HEK293 (cell line): Measurements from ENCODE around the gene ITGB4.
A peak's percentile ranks its signal among the peaks of the same experiment; 100 is the strongest.

ENCODE experiments used
- CTCF ChIA-PET: fragments of 350-600 bp; formaldehyde crosslinking; extraction: SDS; loops from one replicate; lab custom pipeline; 2021; ENCODE audit warnings: antibody characterized with exemption; lab: Yijun Ruan, JAX
- POLR2A ChIA-PET: fragments of 300-600 bp; formaldehyde crosslinking; extraction: SDS; loops from one replicate; lab custom pipeline; 2020; ENCODE audit warnings: antibody characterized with exemption, inconsistent platforms; lab: Yijun Ruan, JAX
- H3K27ac ChIP-seq: fragments of 200-500 bp; sonication (Bioruptor generic); 2 replicates; pipeline ENCODE4 v1.5.1; 2014; ENCODE audit warnings: low read depth, low read length, control low read depth, inconsistent platforms; ENCODE audit errors: extremely low read depth
- H3K36me3 ChIP-seq, 2 experiments: fragments of 200-500 bp in 1 of 2; sonication (Bioruptor generic) in 1 of 2; 1 replicate in 1 of 2; 2 replicates in 1 of 2; pipeline ENCODE4 v1.5.1; 2014 to 2017; ENCODE audit warnings: inconsistent platforms in 2 of 2, low read length in 2 of 2; ENCODE audit not compliant: control insufficient read depth in 2 of 2, insufficient read depth in 1 of 2
- H3K4me1 ChIP-seq: fragments of 200-500 bp; sonication (Bioruptor generic); 2 replicates; pipeline ENCODE4 v1.5.1; 2014; ENCODE audit warnings: mild to moderate bottlenecking, low read length, inconsistent platforms; ENCODE audit not compliant: control insufficient read depth, insufficient read depth
- H3K4me3 ChIP-seq: 2 replicates; pipeline ENCODE4 v1.5.1; 2011; ENCODE audit warnings: low read depth, mild to moderate bottlenecking, control low read depth, low read length, moderate library complexity
- H3K9me3 ChIP-seq: fragments of 200-500 bp; sonication (Bioruptor generic); 2 replicates; pipeline ENCODE4 v1.5.1; 2014; ENCODE audit warnings: low read depth, low read length, inconsistent platforms; ENCODE audit not compliant: control insufficient read depth, insufficient read depth
- GLIS2 ChIP-seq: fragments of 450-650 bp; formaldehyde crosslinking; IDR thresholded peaks from 2 replicates; pipeline ENCODE4 v1.5.1; 2016; ENCODE audit warnings: missing biosample characterization, missing genetic modification characterization
- KLF7 ChIP-seq: fragments of 450-650 bp; formaldehyde crosslinking; IDR thresholded peaks from 2 replicates; pipeline ENCODE4 v1.5.1; 2016; ENCODE audit warnings: missing biosample characterization, missing genetic modification characterization, borderline replicate concordance
- SP2 ChIP-seq: fragments of 450-650 bp; formaldehyde crosslinking; IDR thresholded peaks from 2 replicates; pipeline ENCODE4 v1.5.1; 2016; ENCODE audit warnings: missing biosample characterization, missing genetic modification characterization
- ZBTB17 ChIP-seq: fragments of 450-650 bp; formaldehyde crosslinking; IDR thresholded peaks from 2 replicates; pipeline ENCODE4 v1.5.1; 2016; ENCODE audit warnings: missing biosample characterization, missing genetic modification characterization
- ZNF214 ChIP-seq: fragments of 450-650 bp; formaldehyde crosslinking; IDR thresholded peaks from 2 replicates; pipeline ENCODE4 v1.5.1; 2017; ENCODE audit warnings: missing biosample characterization, mild to moderate bottlenecking, missing genetic modification characterization, borderline replicate concordance
- ZNF768 ChIP-seq: fragments of 450-650 bp; formaldehyde crosslinking; IDR thresholded peaks from 2 replicates; pipeline ENCODE4 v1.5.1; 2018; ENCODE audit warnings: missing biosample characterization, mild to moderate bottlenecking, missing genetic modification characterization
- TF ChIP-seq, protein P1 (sequence below): fragments of 450-650 bp; formaldehyde crosslinking; IDR thresholded peaks from 2 replicates; pipeline ENCODE4 v1.5.1; 2016; ENCODE audit warnings: missing biosample characterization, missing genetic modification characterization
- TF ChIP-seq, protein P2 (sequence below): fragments of 450-650 bp; formaldehyde crosslinking; IDR thresholded peaks from 2 replicates; pipeline ENCODE4; 2016; ENCODE audit warnings: missing biosample characterization, missing genetic modification characterization
- TF ChIP-seq, protein P3 (sequence below): fragments of 450-650 bp; formaldehyde crosslinking; IDR thresholded peaks from 2 replicates; pipeline ENCODE4 v1.5.1; 2016; ENCODE audit warnings: missing biosample characterization, missing genetic modification characterization

The ITGB4 gene

DNA sequence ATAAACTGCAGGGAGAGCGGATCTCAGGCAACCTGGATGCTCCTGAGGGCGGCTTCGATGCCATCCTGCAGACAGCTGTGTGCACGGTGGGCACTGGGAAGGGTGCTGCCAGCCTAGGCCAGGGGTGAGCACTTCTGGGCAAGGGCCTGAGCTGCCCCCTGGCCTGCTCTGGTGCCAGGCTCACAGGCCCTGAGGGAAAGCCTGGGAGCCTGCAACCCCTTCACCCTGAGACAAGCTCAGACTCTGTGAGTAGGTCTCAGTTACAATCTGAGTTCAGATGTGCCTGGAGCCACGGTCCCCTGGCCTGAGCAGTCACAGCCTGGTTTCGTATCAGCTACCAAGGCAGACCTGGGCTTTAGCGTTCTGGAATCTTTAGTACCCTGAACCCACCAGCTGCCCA, 8.1 kb downstream of the ITGB4 start:
- Histone ChIP-seq H3K4me3 (no peak overlapping the region), H3K27ac (no peak overlapping the region), H3K9me3 (no peaks in the 10 kb centered on the region), H3K36me3 (no peaks in the 10 kb centered on the region), H3K4me1 (no peaks in the 10 kb centered on the region)
- ChIA-PET CTCF (interaction anchor here (0.6 to 2.4 kb wide), 4 partner anchors 20 to 569 kb away, joined by 3 to 21 read pairs (median 4); no protein-coding TSS in a partner anchor), POLR2A (interaction anchor here (1.2 kb wide), 1 partner anchor 51 kb away, joined by 3 read pairs; no protein-coding TSS in a partner anchor)
- TF ChIP-seq KLF7 (no peak), ZNF214 (tag by site-specific recombination) (no peak), ZBTB17 (tag by site-specific recombination) (0 out of 2 replicates have a peak, but pooled peaks have one; percentile 4)
- TF ChIP-seq, protein P1, sequence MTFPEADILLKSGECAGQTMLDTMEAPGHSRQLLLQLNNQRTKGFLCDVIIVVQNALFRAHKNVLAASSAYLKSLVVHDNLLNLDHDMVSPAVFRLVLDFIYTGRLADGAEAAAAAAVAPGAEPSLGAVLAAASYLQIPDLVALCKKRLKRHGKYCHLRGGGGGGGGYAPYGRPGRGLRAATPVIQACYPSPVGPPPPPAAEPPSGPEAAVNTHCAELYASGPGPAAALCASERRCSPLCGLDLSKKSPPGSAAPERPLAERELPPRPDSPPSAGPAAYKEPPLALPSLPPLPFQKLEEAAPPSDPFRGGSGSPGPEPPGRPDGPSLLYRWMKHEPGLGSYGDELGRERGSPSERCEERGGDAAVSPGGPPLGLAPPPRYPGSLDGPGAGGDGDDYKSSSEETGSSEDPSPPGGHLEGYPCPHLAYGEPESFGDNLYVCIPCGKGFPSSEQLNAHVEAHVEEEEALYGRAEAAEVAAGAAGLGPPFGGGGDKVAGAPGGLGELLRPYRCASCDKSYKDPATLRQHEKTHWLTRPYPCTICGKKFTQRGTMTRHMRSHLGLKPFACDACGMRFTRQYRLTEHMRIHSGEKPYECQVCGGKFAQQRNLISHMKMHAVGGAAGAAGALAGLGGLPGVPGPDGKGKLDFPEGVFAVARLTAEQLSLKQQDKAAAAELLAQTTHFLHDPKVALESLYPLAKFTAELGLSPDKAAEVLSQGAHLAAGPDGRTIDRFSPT = peak; percentile 36; the same call in 1 of the 2 replicates

DNA sequence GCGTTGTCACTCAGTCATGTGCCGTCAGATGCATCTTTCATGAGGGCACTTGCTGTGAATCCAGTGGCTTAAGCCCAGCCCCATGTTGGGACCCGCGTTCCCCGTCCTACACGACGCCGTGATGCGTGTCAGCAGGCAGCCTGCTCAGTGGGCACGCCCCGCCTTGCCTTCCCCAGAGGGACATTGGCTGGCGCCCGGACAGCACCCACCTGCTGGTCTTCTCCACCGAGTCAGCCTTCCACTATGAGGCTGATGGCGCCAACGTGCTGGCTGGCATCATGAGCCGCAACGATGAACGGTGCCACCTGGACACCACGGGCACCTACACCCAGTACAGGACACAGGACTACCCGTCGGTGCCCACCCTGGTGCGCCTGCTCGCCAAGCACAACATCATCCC, 8.8 kb downstream of the ITGB4 start:
- H3K36me3 ChIP-seq = no peaks in the 10 kb centered on the region
- no peaks in the 10 kb centered on the region for H3K9me3 ChIP-seq
- H3K4me3 ChIP-seq = no peak overlapping the region
- TF ChIP-seq, protein P2, sequence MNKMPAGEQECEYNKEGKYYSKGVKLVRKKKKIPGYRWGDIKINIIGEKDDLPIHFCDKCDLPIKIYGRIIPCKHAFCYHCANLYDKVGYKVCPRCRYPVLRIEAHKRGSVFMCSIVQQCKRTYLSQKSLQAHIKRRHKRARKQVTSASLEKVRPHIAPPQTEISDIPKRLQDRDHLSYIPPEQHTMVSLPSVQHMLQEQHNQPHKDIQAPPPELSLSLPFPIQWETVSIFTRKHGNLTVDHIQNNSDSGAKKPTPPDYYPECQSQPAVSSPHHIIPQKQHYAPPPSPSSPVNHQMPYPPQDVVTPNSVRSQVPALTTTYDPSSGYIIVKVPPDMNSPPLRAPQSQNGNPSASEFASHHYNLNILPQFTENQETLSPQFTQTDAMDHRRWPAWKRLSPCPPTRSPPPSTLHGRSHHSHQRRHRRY (tag by site-specific recombination) = no peak
- TF ChIP-seq, protein P1 = peak; percentile 77
- H3K27ac ChIP-seq = no peak overlapping the region
- POLR2A ChIA-PET = interaction anchor here (1.2 kb wide), 1 partner anchor 50 kb away, joined by 3 read pairs; no protein-coding TSS in a partner anchor
- CTCF ChIA-PET = interaction anchor here (0.6 to 2.4 kb wide), 3 partner anchors 19 to 568 kb away, joined by 3 to 21 read pairs (median 4); no protein-coding TSS in a partner anchor
- no peaks in the 10 kb centered on the region for H3K4me1 ChIP-seq

DNA sequence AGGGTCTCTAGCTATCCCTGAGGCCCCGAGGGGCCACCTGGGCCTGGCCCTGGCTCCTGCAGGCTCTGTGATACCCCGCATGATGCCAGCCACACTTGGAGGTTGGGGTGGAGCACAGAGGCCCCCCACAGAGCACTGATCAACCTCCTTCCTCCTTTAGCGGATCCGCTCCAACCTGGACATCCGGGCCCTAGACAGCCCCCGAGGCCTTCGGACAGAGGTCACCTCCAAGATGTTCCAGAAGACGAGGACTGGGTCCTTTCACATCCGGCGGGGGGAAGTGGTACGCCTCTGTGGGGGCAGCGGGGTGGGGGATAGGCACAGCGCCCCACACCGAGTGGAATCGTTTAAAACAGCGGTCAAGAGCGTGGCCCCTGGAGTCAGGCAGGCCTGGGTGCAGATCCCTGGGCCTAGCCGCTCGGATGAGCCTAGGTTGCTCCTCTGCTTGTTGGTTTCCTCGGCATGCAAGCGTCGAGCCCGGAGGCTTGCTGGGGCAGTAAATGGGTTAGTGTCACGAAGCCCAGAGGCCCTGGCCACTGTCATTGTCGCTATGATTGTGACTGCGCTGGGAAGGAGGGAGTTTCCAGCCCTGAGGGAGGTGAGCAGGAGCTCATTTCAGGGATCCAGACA, 9.9 kb downstream of the ITGB4 start:
- Histone ChIP-seq H3K27ac (no peak overlapping the region), H3K36me3 (no peaks in the 10 kb centered on the region), H3K4me3 (no peak overlapping the region), H3K4me1 (no peaks in the 10 kb centered on the region), H3K9me3 (no peaks in the 10 kb centered on the region)
- ChIA-PET POLR2A (no interaction called here), CTCF (interaction anchor here (0.6 to 8.8 kb wide), 5 partner anchors 7 to 106 kb away, joined by 3 to 106 read pairs (median 4); no protein-coding TSS in a partner anchor)
- TF ChIP-seq GLIS2 (tag by site-specific recombination) (0 out of 2 replicates have a peak, but pooled peaks have one; percentile 9), ZNF768 (tag by site-specific recombination) (no peak), ZBTB17 (tag by site-specific recombination) (no peak), SP2 (tag by site-specific recombination) (no peak)
- TF ChIP-seq, protein P3, sequence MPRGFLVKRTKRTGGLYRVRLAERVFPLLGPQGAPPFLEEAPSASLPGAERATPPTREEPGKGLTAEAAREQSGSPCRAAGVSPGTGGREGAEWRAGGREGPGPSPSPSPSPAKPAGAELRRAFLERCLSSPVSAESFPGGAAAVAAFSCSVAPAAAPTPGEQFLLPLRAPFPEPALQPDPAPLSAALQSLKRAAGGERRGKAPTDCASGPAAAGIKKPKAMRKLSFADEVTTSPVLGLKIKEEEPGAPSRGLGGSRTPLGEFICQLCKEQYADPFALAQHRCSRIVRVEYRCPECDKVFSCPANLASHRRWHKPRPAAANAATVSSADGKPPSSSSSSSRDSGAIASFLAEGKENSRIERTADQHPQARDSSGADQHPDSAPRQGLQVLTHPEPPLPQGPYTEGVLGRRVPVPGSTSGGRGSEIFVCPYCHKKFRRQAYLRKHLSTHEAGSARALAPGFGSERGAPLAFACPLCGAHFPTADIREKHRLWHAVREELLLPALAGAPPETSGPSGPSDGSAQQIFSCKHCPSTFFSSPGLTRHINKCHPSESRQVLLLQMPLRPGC = no peak
